ENCODE data around the gene TFB2M.
"Not testable (repeated sequence)": the region's sequence is repeated elsewhere in the genome, so short reads cannot be mapped to it uniquely, and the experiment has no call there.

TFB2M gene

GRCh38 chr1:246566128-246566812, at the start of gene TFB2M, which contains the start of gene CNST:
Gene TFB2M (minus strand): TSS chr1:246566261. CDS start chr1:246566138, 123 bp downstream.
Gene CNST (plus strand): TSS chr1:246566456. CDS start chr1:246591563, 25,107 bp downstream.
- H3K4me3 ChIP-seq (ENCODE audit: low read depth, low read length) = peak within 1 kb of the TSS; percentile 97
- TF ChIP-seq CTCF (IDR thresholded peaks at IDR 0.05; ENCODE audit: low read depth, low read length) (no peak), MYC (IDR thresholded peaks at IDR 0.05; ENCODE audit: low read depth, low read length) (peak; percentile 91), POLR2A (IDR thresholded peaks at IDR 0.05; ENCODE audit: extremely low read depth, insufficient read length) (peak; percentile 55), MAX (IDR thresholded peaks at IDR 0.05; ENCODE audit: low read depth, low read length) (peak; percentile 96)
- peak; percentile 99 for DNase-seq (ENCODE audit: low read depth)

GRCh38 chr1:246613096-246613758, 47.2 kb upstream of the TFB2M start:
- TF ChIP-seq POLR2A (IDR thresholded peaks at IDR 0.05; ENCODE audit: extremely low read depth, insufficient read length) (no peak), MYC (IDR thresholded peaks at IDR 0.05; ENCODE audit: low read depth, low read length) (no peak), MAX (IDR thresholded peaks at IDR 0.05; ENCODE audit: low read depth, low read length) (no peak), CTCF (IDR thresholded peaks at IDR 0.05; ENCODE audit: low read depth, low read length) (no peak)
- no peak for DNase-seq (ENCODE audit: low read depth)
- no peak overlapping the region for H3K4me3 ChIP-seq (ENCODE audit: low read depth, low read length)

- H3K4me3 ChIP-seq (ENCODE audit: low read depth, low read length) = no peak overlapping the region
- no peak for DNase-seq (ENCODE audit: low read depth)
- TF ChIP-seq CTCF (IDR thresholded peaks at IDR 0.05; ENCODE audit: low read depth, low read length) = no peak
- TF ChIP-seq MAX (IDR thresholded peaks at IDR 0.05; ENCODE audit: low read depth, low read length) = no peak
- no peak for TF ChIP-seq POLR2A (IDR thresholded peaks at IDR 0.05; ENCODE audit: extremely low read depth, insufficient read length)
- TF ChIP-seq MYC (IDR thresholded peaks at IDR 0.05; ENCODE audit: low read depth, low read length) = no peak
Observed at GRCh38 chr1:246609632-246610031, 43.6 kb upstream of the TFB2M start.

- H3K4me3 ChIP-seq (ENCODE audit: low read depth, low read length) = no peak overlapping the region
- DNase-seq (ENCODE audit: low read depth) = peak; percentile 87
- peak; percentile 96 for TF ChIP-seq MAX (IDR thresholded peaks at IDR 0.05; ENCODE audit: low read depth, low read length)
- no peak for TF ChIP-seq POLR2A (IDR thresholded peaks at IDR 0.05; ENCODE audit: extremely low read depth, insufficient read length)
- TF ChIP-seq MYC (IDR thresholded peaks at IDR 0.05; ENCODE audit: low read depth, low read length) = peak; percentile 95
- peak; percentile 13 for TF ChIP-seq CTCF (IDR thresholded peaks at IDR 0.05; ENCODE audit: low read depth, low read length)
Observed at GRCh38 chr1:246608616-246609376, 42.7 kb upstream of the TFB2M start.

- H3K4me3 ChIP-seq (ENCODE audit: low read depth, low read length) = no peak overlapping the region
- TF ChIP-seq CTCF (IDR thresholded peaks at IDR 0.05; ENCODE audit: low read depth, low read length) (no peak), MYC (IDR thresholded peaks at IDR 0.05; ENCODE audit: low read depth, low read length) (no peak), POLR2A (IDR thresholded peaks at IDR 0.05; ENCODE audit: extremely low read depth, insufficient read length) (no peak), MAX (IDR thresholded peaks at IDR 0.05; ENCODE audit: low read depth, low read length) (no peak)
- peak; percentile 14 for DNase-seq (ENCODE audit: low read depth)
Observed at GRCh38 chr1:246607462-246607861, 41.4 kb upstream of the TFB2M start.

- H3K4me3 ChIP-seq (ENCODE audit: low read depth, low read length); DNase-seq (ENCODE audit: low read depth): not testable (repeated sequence)
Observed at GRCh38 chr1:246605231-246605630, 39.2 kb upstream of the TFB2M start.
